NCI-H1694 treated with DMSO at 0.1 percent for 48 hours (cell line): Measurements from ENCODE around the gene ZDHHC24.
A peak's percentile ranks its signal among the peaks of the same experiment; 100 is the strongest.

ENCODE experiments used
- DNase-seq: peaks from one replicate; lab custom pipeline; 2025; lab: John Stamatoyannopoulos, UW

Gene ZDHHC24

DNA sequence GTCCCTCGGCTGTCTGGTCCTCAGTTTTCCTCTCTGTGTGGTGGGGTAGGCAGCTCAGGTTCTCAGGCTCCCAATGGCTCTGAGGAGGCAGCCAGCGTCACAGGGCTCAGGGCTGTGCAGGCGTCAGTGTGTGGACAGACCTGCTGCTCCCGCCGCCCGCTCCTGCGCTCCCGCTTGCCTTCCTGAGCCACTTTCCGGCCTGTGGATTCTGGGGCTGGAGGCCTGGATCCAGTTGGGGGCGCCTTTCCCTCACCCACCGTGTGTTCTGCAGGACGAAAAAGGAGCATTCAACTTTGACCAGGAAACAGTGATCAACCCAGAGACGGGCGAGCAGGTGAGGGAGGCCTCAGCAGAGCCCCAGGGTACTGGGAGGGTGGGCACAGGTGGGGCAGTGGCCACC is 50.9 kb downstream of the ZDHHC24 start:
- no peak for DNase-seq

DNA sequence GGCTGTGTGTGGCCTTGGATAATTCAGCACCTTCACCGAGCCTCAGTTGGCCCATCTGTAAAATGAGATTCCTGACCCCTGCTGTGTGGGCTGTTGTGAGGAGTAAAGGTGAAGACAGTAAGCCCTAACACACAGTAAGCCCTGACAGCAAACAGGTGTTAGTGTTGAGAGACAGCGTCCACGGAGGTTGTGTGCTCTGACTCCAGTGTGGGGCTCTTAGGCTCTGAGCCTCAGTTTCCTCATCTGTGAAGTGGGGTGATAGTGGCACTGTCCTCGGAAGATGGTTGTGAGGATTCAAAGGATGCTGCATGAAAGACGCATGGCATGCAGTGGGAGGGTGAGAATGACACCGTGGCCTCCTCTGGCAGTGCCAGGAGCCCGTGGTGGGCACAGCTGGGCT is 51.4 kb downstream of the ZDHHC24 start:
- no peak for DNase-seq

DNA sequence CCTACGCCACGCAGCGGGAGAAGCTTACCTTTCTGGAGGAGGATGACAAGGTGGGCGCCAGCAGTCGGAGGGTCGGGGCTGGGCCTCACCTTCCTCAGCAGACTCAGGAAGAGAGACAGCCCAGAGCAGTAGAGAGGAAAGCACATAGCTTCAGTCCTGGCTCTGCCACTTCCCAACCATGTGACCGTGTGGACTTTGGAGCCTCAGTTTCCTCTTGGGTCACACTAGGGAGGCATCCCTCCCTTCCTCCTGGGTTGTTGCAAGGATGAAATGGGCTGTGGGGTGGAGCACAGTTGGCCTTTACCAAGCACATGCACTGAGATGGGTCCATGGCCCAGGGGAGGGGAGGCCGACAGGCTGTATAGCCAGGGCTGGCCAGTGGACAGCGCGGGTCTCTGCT is 52.7 kb downstream of the ZDHHC24 start:
- DNase-seq, result no peak

DNA sequence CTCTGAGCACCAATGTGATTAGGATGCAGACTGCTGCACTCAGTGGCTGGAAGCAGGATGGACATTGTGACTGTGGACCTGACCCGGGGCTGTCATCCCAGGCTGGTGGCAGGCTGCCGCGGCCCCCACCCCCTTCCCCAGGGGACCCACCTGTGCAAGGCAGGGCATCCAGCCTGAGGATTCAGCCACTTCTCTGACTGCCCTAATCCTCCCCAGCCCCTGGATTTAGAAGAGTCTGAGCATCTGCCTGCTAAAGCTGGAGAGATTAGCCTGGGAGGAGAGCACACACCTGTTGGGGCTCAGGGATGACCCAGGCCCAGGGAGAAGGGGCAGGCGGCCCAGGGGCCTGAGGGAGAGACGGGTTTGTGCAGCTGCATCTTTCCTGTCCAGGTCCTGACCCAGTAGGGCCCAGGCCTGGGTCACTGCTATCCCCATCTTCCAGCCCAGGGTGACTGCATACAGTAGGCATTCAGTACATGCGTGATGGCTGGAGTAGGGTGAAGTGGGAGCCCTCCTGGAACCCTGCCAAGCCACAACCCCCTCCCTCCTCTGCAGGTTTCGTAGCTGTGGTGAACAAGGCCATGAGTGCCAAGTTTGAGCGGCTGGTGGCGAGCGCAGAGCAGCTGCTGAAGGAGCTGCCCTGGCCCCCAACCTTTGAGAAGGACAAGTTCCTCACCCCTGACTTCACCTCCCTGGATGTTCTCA is 53.5 kb downstream of the ZDHHC24 start:
- DNase-seq, result no peak

DNA sequence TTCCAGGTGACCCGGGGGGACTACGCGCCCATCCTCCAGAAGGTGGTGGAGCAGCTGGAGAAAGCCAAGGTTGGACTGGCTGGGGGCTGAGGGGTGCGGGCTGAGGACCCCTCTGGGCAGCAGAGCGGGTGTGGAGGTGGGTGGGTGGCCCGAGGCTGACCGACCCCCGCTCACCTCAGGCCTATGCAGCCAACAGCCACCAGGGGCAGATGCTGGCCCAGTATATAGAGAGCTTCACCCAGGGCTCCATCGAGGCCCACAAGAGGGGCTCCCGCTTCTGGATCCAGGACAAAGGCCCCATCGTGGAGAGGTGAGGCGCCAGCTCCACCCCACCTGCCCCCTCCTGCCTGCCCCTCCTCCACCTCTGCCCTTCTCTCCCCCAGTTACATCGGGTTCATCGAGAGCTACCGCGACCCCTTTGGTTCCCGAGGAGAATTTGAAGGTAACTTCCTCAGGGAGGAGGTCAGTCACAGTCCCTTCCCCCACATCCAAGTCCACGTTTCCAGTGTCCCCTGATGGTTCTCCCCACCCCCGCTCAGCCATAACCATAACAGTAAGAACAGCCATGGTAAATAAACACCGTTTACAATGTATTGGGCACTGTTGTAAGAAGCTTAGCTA is 54.4 kb downstream of the ZDHHC24 start:
- DNase-seq, result no peak

DNA sequence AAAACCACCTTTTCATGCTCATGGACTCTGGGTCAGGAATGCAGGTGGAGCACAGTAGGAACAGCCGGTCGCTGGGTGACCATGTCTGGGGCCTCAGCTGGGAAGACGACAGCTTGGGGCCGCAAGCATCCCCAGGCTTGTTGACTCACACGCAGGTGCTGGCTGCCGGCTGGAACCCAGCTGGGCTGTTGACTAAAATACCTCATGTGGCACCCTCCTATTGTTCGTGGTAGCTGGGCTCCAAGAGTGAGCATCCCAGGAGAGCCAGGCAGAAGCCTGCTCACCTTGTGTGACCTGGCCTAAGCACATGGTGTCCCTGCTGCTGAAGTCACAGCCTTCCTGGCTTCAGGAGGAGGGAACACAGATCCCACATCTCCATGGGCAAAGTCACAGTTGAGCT is 56.2 kb downstream of the ZDHHC24 start:
- DNase-seq, result no peak

DNA sequence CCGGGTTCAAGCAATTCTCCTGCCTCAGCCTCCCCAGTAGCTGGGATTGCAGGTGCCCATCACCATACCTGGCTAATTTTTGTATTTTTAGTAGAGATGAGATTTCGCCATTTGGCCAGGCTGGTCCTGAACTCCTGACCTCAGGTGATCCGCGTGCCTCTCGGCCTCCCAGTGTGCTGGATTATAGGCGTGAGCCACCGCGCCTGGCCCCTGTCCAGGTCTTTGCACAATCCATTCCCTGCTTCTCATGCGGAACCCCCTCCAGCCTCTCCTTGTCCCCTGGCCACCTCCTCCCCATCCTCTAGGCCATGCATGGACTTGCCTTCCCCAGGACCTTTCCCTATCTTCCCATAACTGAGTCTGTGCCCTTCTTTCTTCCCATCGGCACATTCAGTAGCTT is 56.9 kb downstream of the ZDHHC24 start:
- DNase-seq, result no peak

DNA sequence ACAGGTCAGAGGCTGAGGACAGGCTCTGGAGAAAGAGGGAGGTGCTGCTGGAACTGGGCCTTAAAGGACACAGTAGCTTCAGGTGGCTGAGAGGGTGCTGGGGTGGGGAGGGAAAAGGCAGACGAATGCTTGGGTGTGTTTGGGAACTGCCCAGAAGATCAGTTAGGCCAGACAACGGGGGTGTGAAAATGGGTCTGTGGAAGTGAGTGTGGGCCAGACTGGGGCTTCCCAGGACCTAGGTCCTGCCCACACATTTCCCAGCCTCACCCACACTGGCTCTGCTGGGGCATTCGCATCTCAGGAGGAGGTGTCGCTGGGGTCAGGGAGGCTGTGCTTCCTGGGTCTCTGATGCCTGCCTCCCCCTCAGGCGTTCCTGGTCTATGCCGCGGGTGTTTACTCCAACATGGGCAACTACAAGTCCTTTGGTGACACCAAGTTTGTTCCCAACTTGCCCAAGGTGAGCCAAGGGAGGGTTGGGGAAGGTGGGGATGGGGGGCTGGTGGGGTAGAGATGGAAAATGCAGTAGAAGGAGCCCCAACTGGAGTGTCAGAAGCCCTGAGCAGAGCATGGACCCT is 61.0 kb downstream of the ZDHHC24 start:
- DNase-seq, result no peak

DNA sequence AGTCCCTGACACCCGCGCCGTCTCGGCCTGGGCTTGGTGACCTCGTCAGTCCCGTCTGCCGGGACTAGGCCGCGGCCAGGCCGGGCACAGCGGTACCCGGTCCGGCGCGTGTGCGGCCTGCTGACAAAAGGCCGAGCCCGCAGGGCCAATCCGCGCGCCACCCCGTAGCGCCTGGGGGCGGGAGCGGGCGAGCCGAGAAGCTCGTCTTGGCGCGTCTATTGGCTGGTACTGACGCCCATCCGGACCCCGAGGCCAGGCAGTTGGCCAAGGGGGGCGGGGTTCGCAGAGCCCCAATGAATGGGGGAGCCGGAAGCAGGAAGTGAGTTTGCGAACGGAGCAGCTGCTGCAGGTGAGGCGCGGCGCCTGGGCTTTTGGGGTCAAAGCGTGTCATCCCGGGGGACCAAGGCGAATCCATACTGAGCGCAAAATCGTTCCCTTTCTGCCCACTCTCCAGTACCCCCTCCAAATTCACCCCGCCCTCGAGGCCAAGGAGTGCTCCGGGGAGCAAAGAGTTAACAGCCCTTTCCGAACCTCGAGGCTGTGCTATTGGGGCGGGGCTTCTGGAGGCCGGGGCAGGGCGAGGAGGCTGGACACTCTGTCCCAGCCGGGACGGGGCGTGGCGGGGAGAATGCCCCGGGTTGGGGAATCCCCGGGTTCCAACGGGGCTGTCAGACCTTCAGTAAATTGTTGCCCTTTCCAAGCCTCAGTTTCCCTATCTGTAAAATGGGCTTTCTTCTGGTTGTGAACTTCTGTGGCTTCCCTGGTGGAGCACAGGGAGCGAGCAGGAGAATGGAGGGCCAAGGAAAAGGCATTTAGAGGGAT is 65.5 kb downstream of the ZDHHC24 start, which contains the start of gene DPP3:
Gene DPP3 (plus strand): TSS at position 318 of the 822 bp plus-strand sequence. CDS start 1,767 bp downstream, outside the sequence.
- DNase-seq, result peak; percentile 84

DNA sequence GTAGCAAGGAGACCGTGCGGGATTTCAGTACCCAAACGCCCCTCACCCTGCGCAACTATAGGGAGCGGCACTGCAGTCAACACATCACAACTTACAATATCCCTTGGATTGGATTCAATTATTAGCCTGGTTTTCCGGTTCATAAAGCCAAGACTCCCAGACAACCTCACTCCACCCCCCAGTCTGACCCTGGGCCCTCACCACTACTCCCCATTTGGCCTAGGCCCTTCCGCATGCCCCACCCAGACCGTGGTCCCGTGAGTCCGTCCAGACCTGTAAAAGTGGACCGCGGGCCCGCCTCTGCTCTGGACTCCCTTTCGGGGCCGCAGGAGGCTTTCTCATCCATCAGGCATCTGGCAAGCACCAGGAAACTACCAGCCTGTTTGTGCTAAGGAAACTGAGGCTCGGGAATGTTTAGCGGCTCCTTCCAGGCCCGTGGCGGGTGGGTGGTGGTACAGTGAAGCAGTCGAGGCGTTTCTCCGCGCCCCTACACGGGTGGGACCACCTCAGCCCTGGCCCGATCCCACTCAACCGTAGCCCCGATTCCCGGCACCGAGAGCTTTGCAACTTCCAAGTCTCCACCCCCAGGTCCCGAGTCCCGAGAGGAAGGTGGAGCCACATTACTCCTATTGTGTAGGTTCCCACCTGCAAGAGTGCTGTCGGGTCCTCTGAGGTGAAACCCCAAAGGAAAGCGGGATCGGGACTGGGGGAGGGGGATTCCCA is 66.3 kb downstream of the ZDHHC24 start:
- no peak for DNase-seq

DNA sequence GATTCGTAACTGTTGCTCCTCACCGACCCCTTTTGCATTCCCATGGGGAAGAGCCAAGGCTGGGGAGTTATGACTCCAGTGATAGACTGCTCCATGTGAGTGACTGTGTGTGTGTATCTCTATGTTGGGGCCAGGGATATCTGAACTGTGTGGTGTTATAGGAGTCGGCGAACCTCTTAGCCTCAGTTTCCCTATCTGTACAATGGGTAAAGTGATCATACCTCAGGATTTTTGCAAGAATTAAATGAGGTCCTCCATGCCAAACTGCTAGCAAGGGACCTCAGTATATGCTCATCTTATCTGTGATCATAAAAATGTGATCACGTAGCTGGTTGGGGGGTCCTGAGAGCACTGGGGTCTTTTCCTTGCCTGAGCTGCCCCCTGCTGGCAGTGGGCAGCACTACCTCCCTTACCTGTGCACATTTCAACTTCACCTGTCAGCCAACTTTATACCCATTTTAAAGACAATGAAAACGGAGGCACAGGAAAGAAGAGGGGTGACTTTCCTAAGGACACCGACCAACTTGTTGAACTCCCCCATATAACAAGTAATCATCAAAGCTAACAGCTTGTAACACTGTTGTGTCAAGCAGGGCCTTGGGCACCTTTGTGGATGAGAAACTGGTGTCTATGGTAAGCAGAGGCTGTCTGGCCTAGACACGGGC is 67.0 kb downstream of the ZDHHC24 start:
- DNase-seq, result no peak

DNA sequence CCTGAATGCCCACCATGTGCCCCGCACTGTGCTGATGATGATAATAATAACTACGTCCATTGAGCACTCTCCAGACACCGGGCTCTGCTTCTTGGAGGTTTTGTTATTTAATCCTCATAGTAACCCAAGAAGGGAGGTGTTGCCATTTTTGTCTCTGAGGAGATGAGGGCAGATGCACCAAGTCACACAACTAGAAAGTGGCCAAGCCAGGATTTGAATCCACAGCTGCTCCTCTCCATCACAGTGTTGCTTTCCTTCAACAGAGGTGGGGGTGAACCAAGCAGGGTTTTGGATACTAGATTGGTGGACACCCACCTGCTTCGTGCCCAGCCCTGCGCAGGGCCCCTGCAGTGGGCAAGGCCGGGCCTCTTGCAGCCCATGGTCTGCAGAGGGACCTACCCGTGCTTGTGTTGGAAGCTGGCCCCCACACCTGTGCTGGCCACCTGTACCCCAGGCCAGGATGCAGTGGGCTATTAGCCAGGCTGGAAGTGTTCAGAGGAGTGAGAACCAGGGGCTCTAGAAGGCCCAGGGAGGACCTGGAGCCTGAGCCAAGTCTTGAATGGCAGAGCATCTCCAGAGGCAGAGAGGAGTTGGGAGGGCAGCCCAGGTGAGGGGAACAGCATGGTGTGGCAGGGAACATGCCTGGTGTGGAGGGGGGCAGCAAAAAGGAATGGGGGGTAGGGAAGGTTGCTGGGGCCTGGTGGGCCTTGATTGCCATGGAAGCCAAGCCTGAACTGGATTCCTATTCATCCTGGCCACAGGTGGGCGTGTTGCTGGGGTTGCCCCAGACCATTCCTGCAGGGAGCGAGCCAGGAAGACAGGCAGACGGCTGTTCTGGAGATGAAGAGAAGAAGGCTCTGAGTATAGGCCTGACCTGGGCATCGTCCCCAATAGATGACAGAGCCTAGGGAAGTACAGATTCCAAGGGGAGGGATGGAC is 68.3 kb downstream of the ZDHHC24 start:
- no peak for DNase-seq

DNA sequence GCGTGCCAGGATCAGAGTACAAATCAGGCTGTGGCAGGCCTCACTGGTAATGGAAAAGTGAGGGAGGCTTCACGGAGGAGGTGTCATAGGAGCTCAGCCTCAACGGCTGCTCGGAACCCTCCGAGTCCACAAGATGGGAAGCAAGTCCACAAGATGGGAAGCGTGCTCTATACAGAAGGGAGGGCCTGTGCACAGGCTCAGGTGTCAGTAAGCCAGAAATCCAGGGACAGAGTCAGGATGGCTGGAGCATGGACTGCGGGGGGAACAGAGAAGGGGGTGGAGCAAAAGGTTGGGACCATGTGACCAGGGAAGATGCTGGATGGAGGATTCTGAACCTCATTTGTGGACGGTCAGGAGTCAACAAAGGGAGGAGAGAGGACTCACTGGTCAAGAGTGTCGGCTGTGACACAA is 69.0 kb downstream of the ZDHHC24 start:
- no peak for DNase-seq

DNA sequence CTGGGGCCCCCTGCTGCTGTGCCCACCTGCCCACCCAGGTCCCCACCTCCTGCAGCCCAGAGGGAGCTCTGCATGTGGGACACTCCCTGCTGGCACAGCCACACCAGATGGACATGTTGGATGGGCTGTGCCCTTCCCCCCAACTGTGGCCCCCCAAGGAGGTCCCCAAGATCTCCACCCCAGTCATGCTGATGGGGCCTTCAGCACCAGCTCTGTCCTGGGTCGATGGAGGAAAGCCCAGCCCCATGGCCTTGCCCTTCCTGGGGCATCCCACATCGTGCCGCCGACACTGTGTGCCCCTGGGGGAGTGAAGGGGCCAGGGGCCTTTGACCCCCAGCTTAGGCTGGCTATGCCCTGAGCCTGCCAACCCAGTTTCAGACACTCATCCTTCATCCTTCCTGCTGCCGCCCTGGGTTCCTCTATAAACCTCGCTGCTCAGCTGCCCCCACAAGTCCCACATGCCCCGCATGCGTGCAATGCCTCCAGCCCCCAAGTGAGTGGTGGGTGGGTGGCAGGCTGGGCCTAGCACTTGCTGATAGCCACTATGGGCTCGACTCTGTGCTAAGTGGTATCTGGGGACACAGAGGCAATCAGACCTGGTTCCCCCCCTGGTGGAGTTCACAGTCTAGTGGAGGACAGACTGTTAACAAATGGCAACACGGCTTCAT is 69.5 kb downstream of the ZDHHC24 start:
- no peak for DNase-seq

DNA sequence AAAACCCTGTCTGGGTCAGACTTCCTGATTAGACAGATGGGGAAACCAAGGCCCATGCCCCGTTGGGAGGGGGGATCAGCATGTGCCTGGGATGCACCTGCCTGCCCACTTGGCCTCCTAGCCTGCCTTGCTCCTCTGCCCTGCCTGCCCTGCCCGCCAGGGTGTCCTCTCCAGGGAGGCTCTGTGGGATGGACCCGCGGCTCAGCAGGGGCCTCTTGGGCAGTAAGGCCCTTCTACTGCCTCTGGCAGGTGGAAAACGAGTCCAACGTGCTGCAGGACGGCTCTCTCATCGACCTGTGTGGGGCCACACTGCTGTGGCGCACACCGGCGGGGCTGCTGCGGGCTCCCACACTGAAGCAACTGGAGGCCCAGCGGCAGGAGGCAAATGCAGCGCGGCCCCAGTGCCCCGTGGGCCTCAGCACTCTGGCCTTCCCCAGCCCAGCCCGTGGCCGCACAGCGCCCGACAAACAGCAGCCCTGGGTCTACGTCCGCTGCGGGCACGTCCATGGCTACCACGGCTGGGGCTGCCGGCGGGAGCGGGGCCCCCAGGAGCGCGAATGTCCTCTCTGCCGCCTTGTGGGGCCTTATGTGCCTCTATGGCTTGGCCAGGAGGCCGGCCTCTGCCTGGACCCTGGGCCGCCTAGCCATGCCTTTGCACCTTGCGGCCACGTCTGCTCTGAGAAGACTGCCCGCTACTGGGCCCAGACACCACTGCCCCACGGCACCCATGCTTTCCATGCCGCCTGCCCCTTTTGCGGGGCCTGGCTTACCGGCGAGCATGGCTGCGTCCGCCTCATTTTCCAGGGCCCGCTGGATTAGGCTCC is 70.3 kb downstream of the ZDHHC24 start:
- DNase-seq, result no peak

DNA sequence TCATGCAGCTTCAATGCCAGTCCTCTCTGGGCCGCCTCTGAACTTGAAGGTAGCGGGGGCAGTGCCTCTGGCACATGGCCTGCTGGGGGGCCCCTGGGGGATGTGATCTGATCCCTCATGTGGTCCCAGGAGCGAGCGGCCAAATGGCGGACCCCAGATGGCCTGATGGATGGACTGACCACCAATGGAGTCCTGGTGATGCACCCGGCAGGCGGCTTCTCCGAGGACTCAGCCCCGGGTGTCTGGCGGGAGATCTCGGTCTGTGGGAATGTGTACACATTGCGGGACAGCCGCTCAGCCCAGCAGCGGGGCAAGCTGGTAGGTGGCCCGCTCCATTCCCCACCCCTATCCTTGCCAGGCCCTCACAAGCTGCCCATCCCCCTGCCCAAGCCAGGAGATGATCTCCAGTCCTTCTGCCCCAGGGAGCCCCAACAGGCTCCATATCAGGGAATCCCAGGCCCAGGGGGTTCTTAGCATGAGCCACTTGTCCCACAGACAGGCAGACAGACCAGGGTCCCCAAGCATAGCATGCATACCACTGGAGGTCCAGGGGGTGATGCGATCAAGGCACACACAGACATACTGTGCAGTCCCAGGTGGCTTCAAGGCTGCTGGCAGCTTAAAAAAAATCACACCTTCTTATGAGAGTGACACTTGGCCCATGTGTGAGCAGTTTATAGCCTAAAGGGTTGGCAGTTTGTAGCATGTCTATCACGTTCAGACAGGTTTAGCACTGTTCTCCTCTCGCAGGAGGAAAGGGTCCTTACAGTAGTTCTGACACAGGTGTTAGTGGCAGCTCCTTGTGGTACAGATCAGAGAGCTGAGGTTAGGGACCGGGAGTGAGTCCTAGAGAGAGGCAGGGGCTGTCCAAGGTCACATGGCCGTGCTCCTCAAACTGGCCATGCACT is 72.0 kb downstream of the ZDHHC24 start:
- no peak for DNase-seq

DNA sequence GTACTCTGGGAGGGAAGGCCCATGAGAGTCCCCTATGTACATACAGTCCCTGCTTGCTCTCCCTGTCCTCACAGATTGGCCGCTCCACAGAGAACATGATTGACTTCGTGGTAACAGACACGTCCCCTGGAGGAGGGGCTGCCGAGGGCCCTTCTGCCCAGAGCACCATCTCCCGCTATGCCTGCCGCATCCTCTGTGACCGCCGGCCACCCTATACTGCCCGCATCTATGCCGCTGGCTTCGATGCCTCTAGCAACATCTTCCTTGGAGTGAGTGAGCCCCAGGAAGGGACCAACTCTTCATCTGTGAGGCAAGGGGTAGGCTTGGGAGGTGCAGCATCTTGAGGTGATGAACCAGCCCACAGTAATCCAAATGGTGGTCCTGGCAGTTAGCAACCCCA is 72.7 kb downstream of the ZDHHC24 start:
- no peak for DNase-seq

DNA sequence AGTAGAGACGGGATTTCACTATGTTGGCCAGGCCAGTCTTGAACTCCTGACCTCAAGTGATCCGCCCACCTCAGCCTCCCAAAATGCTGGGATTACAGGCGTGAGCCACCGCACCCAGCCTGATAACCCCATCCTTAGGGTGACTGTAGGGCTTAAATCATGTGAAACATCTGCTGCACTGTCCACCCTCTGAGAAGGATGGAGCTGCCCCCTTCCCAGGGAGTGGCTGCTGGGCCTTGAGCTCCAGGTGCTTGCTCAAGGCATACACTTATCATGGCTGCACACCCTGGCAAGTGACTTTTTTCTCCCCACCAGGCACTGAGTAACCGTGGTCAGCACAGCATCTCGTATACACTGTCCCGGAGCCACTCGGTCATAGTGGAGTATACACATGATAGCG is 73.8 kb downstream of the ZDHHC24 start:
- DNase-seq, result no peak
